EL (cell line): Measurements from ENCODE around the gene PTBP2.

Experiments used
- DNase-seq: peaks from one replicate; pipeline ENCODE4 v3.0.0-alpha.2; 2016

Gene PTBP2

GRCh38 chr1:96834986-96835385 is 113.4 kb downstream of the PTBP2 start:
- no peak for DNase-seq

DNA sequence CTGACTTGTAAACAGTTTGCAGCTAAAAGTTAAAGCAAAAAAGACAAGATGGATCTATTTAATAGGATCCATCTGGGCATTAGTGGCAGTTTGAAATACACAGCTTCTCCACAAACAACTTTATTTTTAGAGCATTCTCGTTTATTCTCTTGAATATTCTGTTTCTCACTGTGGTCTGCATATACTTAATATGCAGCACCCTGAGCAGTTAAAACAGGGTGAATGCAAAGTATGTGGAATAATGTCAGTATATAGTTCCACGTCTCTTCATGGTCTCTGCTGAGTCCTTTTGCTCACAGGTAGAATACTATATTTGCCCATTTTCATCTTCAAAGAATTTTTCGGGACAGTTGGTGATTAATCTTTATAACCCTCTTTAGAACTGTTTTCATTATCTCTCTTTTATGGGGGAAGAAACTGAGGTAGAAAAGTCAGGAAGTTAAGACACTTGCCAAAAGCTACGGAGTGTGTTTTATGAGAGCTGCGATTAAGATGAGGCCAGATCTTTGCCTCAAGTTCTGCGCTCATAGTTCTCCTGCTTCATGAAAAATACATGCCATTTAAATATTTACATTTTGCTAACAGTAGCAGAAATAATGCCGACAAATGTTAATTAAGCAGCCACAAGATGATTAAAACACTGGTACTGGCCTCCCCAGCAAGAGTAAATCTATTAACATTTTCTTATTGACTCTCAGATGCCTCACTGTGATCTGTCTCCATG is 115.6 kb downstream of the PTBP2 start:
- no peak for DNase-seq

DNA sequence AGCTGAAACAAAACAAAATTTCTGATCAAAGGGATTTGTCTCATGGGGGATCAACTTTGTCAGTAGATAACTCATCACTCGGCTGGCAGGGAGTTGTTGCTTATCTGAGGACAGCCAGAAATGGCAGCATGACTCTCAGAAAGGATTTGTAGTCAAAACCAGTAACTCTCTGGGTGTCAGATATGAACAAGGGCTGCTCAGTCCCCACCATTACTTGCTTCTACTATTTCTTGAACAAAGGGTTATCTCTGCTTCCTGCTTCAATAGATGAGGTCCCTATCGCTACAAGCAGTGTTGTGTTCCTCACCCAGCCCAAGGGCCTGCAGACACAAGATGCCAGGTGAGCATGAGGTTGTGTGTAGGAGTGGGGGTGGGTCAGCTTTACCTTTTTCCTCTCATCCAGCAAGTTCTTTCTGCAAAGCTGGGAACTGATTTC is 116.2 kb downstream of the PTBP2 start:
- DNase-seq, result no peak

- no peak for DNase-seq
Observed at GRCh38 chr1:96840396-96840795, 118.8 kb downstream of the PTBP2 start.

GRCh38 chr1:96842215-96842614 is 120.6 kb downstream of the PTBP2 start:
- DNase-seq, result no peak

DNA sequence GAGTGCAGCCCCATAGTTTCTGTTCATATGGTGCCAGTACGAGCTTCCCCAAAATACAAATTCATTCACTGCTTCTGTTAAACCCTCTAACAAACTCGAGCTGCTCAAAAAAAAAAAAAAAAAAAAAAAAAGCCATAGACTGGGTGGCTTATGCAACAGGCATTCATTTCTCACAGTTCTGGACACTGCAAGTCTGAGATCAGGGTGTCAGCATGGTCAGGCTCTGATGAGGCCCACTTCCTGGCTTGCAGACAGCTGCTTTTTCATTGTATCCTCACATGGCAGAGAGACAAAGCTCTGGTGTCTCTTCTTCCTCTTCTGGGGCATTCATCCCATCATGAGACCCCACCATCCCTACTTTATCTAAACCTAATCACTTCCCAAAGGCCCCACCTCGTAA is 121.6 kb downstream of the PTBP2 start:
- peak; percentile 44 for DNase-seq

DNA sequence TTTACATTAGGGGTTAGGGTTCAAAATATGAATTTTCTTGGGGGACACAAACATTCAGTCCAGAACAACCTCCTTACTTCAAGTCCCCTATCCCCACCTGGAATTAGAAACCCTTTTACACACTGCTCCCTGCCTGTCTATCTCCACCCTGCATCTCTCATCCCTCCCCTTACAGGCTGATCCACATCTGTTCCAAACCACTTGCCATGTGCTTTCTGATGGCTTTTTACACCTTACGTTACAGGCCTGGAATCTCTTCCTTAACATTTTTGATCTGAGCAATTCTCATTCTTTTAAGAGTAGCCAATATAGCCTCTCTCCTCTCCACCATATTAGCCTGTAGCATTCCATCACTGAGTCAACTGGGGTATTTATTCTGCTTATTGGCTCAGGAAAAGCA is 122.0 kb downstream of the PTBP2 start:
- no peak for DNase-seq

DNA sequence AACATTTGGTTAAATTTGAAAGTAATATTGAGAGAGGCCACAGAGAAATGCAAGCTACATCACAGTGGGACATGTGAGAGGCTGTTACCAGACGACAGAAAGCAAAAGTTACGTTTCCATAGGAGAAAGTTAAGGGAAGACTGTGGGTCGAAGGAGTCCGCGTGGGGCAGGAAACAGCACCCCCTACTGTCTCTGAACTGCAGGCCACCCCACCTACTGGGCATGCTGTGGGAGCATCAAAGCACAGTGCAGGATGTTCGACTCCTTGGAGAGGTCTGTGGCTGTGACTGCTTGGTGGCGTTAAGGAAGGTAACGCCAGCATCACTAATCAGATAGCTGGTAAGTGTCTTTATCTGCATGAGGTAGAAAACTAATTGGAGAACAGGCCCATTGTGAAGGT is 123.9 kb downstream of the PTBP2 start:
- DNase-seq, result peak; percentile 25

- no peak for DNase-seq
Observed at GRCh38 chr1:96861836-96862235, 140.3 kb downstream of the PTBP2 start.

GRCh38 chr1:96863449-96863848 is 141.9 kb downstream of the PTBP2 start:
- no peak for DNase-seq
